HepG2 (cell line): ENCODE results near the gene ABHD15. TPM values are rescaled to one million over a fixed set of nuclear protein-coding genes. Genes with fewer than 3 reads are reported as not detected.
A peak's percentile ranks its signal among the peaks of the same experiment; 100 is the strongest.

Source experiments
- FOXK2 ChIP-seq: fragments of 450-650 bp; IDR thresholded peaks from 2 replicates; pipeline ENCODE4 v1.6.1; 2016
- GATAD1 ChIP-seq: IDR thresholded peaks from 2 replicates; pipeline ENCODE4 v1.6.1; 2016; ENCODE audit warnings: missing genetic modification reagents, missing compliant biosample characterization
- HNF4A ChIP-seq: sonication (generic); formaldehyde crosslinking; IDR thresholded peaks from 2 replicates; pipeline ENCODE4 v1.4.0; 2020; ENCODE audit warnings: missing genetic modification reagents
- KAT2B ChIP-seq: fragments of 150-350 bp; IDR thresholded peaks from 2 replicates; pipeline ENCODE4 v1.6.1; 2014; ENCODE audit warnings: low read depth, low read length, borderline replicate concordance
- LCORL ChIP-seq, 2 experiments: fragments of 450-650 bp in 1 of 2; sonication (generic) in 1 of 2; formaldehyde crosslinking in 1 of 2; IDR thresholded peaks; 2 replicates each; pipeline versions ENCODE4 v1.5.0 to v1.6.1; 2017 to 2020; ENCODE audit warnings: antibody characterized with exemption in 1 of 2, missing genetic modification reagents in 1 of 2
- NCOA1 ChIP-seq: sonication (generic); formaldehyde crosslinking; IDR thresholded peaks from 2 replicates; pipeline ENCODE4 v1.9.0; 2021; ENCODE audit warnings: missing genetic modification reagents
- TCF7 ChIP-seq: sonication (generic); IDR thresholded peaks from 2 replicates; pipeline ENCODE4 v1.6.1; 2016; ENCODE audit warnings: antibody characterized with exemption, low read depth
- TCF7L2 ChIP-seq: IDR thresholded peaks from 2 replicates; pipeline ENCODE4 v1.6.1; 2011; ENCODE audit warnings: mild to moderate bottlenecking, low read depth, low read length, moderate library complexity
- ZNF256 ChIP-seq: sonication (generic); formaldehyde crosslinking; conservative IDR thresholded peaks from 2 replicates; pipeline ENCODE4 v1.4.0; 2020; ENCODE audit warnings: missing genetic modification reagents
- ZNF333 ChIP-seq: sonication (generic); formaldehyde crosslinking; IDR thresholded peaks from 2 replicates; pipeline ENCODE4 v1.4.0; 2020; ENCODE audit warnings: mild to moderate bottlenecking, missing genetic modification reagents, borderline replicate concordance
- ZNF335 ChIP-seq: sonication (generic); formaldehyde crosslinking; IDR thresholded peaks from 2 replicates; pipeline ENCODE4 v1.4.0; 2020; ENCODE audit warnings: missing genetic modification reagents
- ZNF354B ChIP-seq: sonication (generic); formaldehyde crosslinking; IDR thresholded peaks from 2 replicates; pipeline ENCODE4 v1.8.0; 2022; ENCODE audit warnings: mild to moderate bottlenecking, missing genetic modification reagents
- ZNF431 ChIP-seq: sonication (generic); formaldehyde crosslinking; IDR thresholded peaks from 2 replicates; pipeline ENCODE4 v1.9.0; 2022; ENCODE audit warnings: missing genetic modification reagents, low read depth, mild to moderate bottlenecking, borderline replicate concordance
- ZNF44 ChIP-seq: sonication (generic); formaldehyde crosslinking; IDR thresholded peaks from 2 replicates; pipeline ENCODE4 v1.5.1; 2020; ENCODE audit warnings: mild to moderate bottlenecking, missing genetic modification reagents
- ZNF543 ChIP-seq: sonication (generic); formaldehyde crosslinking; IDR thresholded peaks from 2 replicates; pipeline ENCODE4 v1.4.0; 2020; ENCODE audit warnings: mild to moderate bottlenecking, missing genetic modification reagents
- ZNF558 ChIP-seq: sonication (generic); formaldehyde crosslinking; IDR thresholded peaks from 2 replicates; pipeline ENCODE4 v1.9.0; 2022; ENCODE audit warnings: mild to moderate bottlenecking, missing genetic modification reagents, borderline replicate concordance
- polyA plus RNA-seq, 8 experiments: library from polyadenylated mRNA; depleted of rRNA in 3 of 8; stranded (reverse) in 7 of 8; unstranded in 1 of 8; fragments of >200 nt; fragmentation: Illumina TruSeq in 4 of 8; extraction: Trizol in 4 of 8; gene quantifications; 2 replicates each; pipeline versions ENCODE4 v1.2.1 to v1.2.3, GENCODE V29; 2011 to 2016; ENCODE audit warnings: low read depth in 4 of 8, missing spikeins in 1 of 8, mixed read lengths in 1 of 8; ENCODE audit not compliant: insufficient read depth in 1 of 8
- total RNA-seq, 5 experiments: library from RNA; depleted of rRNA; stranded (reverse); fragments of >200 nt; fragmentation: Illumina TruSeq; extraction: Trizol; gene quantifications; 2 replicates each; pipeline ENCODE4 v1.2.3, GENCODE V29; 2016; ENCODE audit warnings: low read depth in 1 of 5
- TF ChIP-seq, protein P1 (sequence below): sonication (generic); formaldehyde crosslinking; IDR thresholded peaks from 2 replicates; pipeline ENCODE4 v1.9.0; 2021; ENCODE audit warnings: missing genetic modification reagents, mild to moderate bottlenecking, borderline replicate concordance
- TF ChIP-seq, protein P2 (sequence below): sonication (generic); formaldehyde crosslinking; IDR thresholded peaks from 2 replicates; pipeline ENCODE4 v1.8.0; 2022; ENCODE audit warnings: missing genetic modification reagents, low read depth, mild to moderate bottlenecking, borderline replicate concordance
- TF ChIP-seq, protein P3 (sequence below): IDR thresholded peaks from 2 replicates; pipeline ENCODE4 v1.6.1; 2018; ENCODE audit warnings: missing genetic modification reagents, mild to moderate bottlenecking, missing compliant biosample characterization
- TF ChIP-seq, protein P4 (sequence below): sonication (generic); formaldehyde crosslinking; IDR thresholded peaks from 2 replicates; pipeline ENCODE4 v1.8.0; 2023; ENCODE audit warnings: mild to moderate bottlenecking, missing genetic modification reagents
- TF ChIP-seq, protein P5 (sequence below): sonication (generic); formaldehyde crosslinking; IDR thresholded peaks from 2 replicates; pipeline ENCODE4 v1.4.0; 2020; ENCODE audit warnings: missing genetic modification reagents
- TF ChIP-seq, protein P6 (sequence below): sonication (generic); formaldehyde crosslinking; IDR thresholded peaks from 2 replicates; pipeline ENCODE4 v1.9.0; 2021; ENCODE audit warnings: missing genetic modification reagents, mild to moderate bottlenecking, borderline replicate concordance
- TF ChIP-seq, protein P7 (sequence below): IDR thresholded peaks from 2 replicates; pipeline ENCODE4 v1.6.1; 2016; ENCODE audit warnings: missing genetic modification reagents, missing compliant biosample characterization

Gene ABHD15
- total and polyA plus RNA-seq, 2 of the 13 experiments (the other 11 are each of a cell fraction or from before 2014, with no cell fraction given), result 2.4 to 7.7 TPM

DNA sequence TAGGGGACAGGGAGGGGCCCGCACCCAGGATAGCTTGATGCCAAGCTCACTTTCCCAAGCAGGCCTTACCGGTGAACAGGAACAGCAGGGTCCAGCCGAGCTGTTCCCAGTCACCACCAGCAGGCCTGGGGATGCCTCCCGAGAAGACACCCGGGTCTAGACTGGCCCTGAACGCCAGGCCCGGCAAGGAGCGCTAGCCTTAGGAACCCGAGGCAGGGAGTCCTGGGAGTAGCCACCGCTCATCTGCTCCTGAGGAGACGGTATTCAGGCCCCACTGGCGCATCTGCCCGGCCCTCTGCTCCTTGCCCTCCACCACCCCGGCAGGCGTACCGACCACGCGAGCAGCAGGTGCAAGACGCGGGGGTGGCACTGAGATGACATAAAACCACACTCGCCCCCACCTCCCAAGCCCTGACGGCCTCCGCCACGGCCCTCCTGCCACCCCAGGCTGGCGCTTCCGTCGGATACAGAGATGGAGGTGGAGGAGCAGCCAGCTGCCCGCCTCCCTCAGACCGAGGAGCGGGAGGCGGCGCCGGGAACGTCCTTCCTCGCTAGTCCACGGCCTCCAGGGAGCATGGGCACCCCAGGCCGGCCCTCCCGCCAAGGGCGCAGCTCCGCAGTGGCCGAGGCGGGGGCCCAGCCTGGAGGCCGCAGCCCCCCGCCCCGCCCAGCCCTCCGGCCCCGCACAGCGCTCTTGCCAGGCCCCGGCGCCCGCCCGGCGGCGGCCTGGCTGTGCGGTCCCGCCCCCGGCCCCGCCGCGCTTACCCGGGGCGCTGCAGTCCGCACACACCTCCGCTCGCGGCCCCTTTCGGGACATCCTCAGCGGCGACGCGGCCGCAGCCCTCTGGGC is 21.9 kb upstream of the ABHD15 start (continued):
- TF ChIP-seq, protein P1, sequence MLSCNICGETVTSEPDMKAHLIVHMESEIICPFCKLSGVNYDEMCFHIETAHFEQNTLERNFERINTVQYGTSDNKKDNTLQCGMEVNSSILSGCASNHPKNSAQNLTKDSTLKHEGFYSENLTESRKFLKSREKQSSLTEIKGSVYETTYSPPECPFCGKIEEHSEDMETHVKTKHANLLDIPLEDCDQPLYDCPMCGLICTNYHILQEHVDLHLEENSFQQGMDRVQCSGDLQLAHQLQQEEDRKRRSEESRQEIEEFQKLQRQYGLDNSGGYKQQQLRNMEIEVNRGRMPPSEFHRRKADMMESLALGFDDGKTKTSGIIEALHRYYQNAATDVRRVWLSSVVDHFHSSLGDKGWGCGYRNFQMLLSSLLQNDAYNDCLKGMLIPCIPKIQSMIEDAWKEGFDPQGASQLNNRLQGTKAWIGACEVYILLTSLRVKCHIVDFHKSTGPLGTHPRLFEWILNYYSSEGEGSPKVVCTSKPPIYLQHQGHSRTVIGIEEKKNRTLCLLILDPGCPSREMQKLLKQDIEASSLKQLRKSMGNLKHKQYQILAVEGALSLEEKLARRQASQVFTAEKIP (CRISPR knock-in tag), result no peak
- TF ChIP-seq, protein P2, sequence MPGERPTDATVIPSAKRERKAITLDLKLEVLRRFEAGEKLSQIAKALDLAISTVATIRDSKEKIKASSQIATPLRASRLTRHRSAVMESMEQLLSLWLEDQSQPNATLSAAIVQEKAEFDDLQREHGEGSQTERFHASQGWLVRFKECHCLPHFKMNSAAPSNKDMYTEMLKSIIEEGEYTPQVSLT (CRISPR knock-in tag), result no peak
- TF ChIP-seq TCF7L2 (no peak), TCF7 (no peak), ZNF256 (CRISPR knock-in tag) (no peak), ZNF558 (CRISPR knock-in tag) (no peak), ZNF543 (CRISPR knock-in tag) (no peak), ZNF354B (CRISPR knock-in tag) (no peak), ZNF44 (no peak), NCOA1 (CRISPR knock-in tag) (no peak), FOXK2 (no peak), LCORL (IDR thresholded peaks at IDR 0.05) (no peak), LCORL (CRISPR knock-in tag; IDR thresholded peaks at IDR 0.05) (no peak), ZNF335 (CRISPR knock-in tag) (no peak), GATAD1 (CRISPR knock-in tag) (no peak), HNF4A (no peak), ZNF333 (CRISPR knock-in tag) (no peak), KAT2B (no peak), ZNF431 (CRISPR knock-in tag) (no peak)
- TF ChIP-seq, protein P3, sequence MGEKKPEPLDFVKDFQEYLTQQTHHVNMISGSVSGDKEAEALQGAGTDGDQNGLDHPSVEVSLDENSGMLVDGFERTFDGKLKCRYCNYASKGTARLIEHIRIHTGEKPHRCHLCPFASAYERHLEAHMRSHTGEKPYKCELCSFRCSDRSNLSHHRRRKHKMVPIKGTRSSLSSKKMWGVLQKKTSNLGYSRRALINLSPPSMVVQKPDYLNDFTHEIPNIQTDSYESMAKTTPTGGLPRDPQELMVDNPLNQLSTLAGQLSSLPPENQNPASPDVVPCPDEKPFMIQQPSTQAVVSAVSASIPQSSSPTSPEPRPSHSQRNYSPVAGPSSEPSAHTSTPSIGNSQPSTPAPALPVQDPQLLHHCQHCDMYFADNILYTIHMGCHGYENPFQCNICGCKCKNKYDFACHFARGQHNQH (CRISPR knock-in tag), result no peak
- TF ChIP-seq, protein P4, sequence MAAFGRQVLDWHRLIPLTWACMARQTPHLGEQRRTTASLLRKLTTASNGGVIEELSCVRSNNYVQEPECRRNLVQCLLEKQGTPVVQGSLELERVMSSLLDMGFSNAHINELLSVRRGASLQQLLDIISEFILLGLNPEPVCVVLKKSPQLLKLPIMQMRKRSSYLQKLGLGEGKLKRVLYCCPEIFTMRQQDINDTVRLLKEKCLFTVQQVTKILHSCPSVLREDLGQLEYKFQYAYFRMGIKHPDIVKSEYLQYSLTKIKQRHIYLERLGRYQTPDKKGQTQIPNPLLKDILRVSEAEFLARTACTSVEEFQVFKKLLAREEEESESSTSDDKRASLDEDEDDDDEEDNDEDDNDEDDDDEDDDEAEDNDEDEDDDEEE, result no peak
- TF ChIP-seq, protein P5, sequence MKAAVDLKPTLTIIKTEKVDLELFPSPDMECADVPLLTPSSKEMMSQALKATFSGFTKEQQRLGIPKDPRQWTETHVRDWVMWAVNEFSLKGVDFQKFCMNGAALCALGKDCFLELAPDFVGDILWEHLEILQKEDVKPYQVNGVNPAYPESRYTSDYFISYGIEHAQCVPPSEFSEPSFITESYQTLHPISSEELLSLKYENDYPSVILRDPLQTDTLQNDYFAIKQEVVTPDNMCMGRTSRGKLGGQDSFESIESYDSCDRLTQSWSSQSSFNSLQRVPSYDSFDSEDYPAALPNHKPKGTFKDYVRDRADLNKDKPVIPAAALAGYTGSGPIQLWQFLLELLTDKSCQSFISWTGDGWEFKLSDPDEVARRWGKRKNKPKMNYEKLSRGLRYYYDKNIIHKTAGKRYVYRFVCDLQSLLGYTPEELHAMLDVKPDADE (CRISPR knock-in tag), result no peak
- TF ChIP-seq, protein P6, sequence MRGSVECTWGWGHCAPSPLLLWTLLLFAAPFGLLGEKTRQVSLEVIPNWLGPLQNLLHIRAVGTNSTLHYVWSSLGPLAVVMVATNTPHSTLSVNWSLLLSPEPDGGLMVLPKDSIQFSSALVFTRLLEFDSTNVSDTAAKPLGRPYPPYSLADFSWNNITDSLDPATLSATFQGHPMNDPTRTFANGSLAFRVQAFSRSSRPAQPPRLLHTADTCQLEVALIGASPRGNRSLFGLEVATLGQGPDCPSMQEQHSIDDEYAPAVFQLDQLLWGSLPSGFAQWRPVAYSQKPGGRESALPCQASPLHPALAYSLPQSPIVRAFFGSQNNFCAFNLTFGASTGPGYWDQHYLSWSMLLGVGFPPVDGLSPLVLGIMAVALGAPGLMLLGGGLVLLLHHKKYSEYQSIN, result no peak
- TF ChIP-seq, protein P7, sequence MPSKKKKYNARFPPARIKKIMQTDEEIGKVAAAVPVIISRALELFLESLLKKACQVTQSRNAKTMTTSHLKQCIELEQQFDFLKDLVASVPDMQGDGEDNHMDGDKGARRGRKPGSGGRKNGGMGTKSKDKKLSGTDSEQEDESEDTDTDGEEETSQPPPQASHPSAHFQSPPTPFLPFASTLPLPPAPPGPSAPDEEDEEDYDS, result 0 out of 2 replicates have a peak, but pooled peaks have one; percentile 24
